HepG2 (cell line): ENCODE results near the gene PLXDC2. TPM values are rescaled to one million over a fixed set of nuclear protein-coding genes. Genes with fewer than 3 reads are reported as not detected.

ENCODE experiments used
- ATAC-seq: fragments of 200-7000 bp; cut with Tn5 transposase; 3 replicates; pipeline ENCODE4 v1.9.1; 2020; ENCODE audit warnings: mild to moderate bottlenecking, moderate library complexity
- BruUV-seq: library from RNA; stranded (reverse); fragments of 400-500 nt; replicated peaks from 2 replicates; lab custom pipeline; 2021; lab: Mats Ljungman, UMichigan
- CTCF ChIA-PET: fragments of 300-600 bp; formaldehyde crosslinking; extraction: SDS; loops from one replicate; lab custom pipeline; 2021; ENCODE audit warnings: low total read pairs, inconsistent platforms, low intra/inter-chr PET ratio; lab: Yijun Ruan, JAX
- POLR2A ChIA-PET: fragments of 350-600 bp; sonication (Branson Sonifier 250); formaldehyde crosslinking; loops from one replicate; lab custom pipeline; 2020; ENCODE audit warnings: antibody characterized with exemption, inconsistent platforms; lab: Yijun Ruan, JAX
- DNase-seq: peaks from one replicate; pipeline ENCODE4 v3.0.0-alpha.2; 2015; ENCODE audit warnings: low spot score
- FAIRE-seq: peaks from 3 replicates; lab custom pipeline; 2011; peaks lifted over from hg19 to GRCh38; lab: Jason Lieb, UNC
- H2AFZ ChIP-seq: one replicate; pipeline ENCODE4 v1.6.1; 2011; ENCODE audit warnings: low read length, inconsistent platforms
- H3K27ac ChIP-seq: fragments of 300-600 bp; 3 replicates; pipeline ENCODE4 v1.8.0; 2011; ENCODE audit warnings: mixed run types, mild to moderate bottlenecking, mixed read lengths, low read length, inconsistent platforms; ENCODE audit not compliant: insufficient read depth; ENCODE audit errors: extremely low read length
- H3K27me3 ChIP-seq, 2 experiments: fragments of 200-600 bp in 1 of 2; 2 replicates in 1 of 2; 3 replicates in 1 of 2; pipeline versions ENCODE4 v1.6.0 to v1.8.0; 2011; ENCODE audit warnings: low read length in 2 of 2, mild to moderate bottlenecking in 2 of 2, moderate library complexity in 2 of 2, inconsistent platforms in 1 of 2; ENCODE audit not compliant: insufficient read depth in 2 of 2, control insufficient read depth in 1 of 2
- H3K36me3 ChIP-seq, 2 experiments: fragments of 200-600 bp in 1 of 2; replicated peaks in 1 of 2; 2 replicates in 1 of 2; 3 replicates in 1 of 2; pipeline versions ENCODE4 v1.5.1 to v1.8.0; 2011; ENCODE audit warnings: low read length in 2 of 2, inconsistent platforms in 1 of 2; ENCODE audit not compliant: insufficient read depth in 2 of 2, control insufficient read depth in 1 of 2
- H3K4me1 ChIP-seq: 2 replicates; pipeline ENCODE4 v1.5.1; 2012; ENCODE audit warnings: low read length, inconsistent platforms; ENCODE audit not compliant: insufficient read depth
- H3K4me2 ChIP-seq: 2 replicates; pipeline ENCODE4 v1.6.0; 2011; ENCODE audit warnings: low read depth, low read length, inconsistent platforms
- H3K4me3 ChIP-seq, 3 experiments: fragments of 200-600 bp in 1 of 3; sonication (generic), shearing (Covaris generic) in 1 of 3; replicated peaks in 1 of 3; 2 replicates each; pipeline ENCODE4 v1.5.1; 2011 to 2016; ENCODE audit warnings: low read length in 3 of 3, inconsistent platforms in 2 of 3, low read depth in 2 of 3, mild to moderate bottlenecking in 2 of 3, control low read depth in 1 of 3, mixed read lengths in 1 of 3; ENCODE audit not compliant: insufficient read depth in 1 of 3
- H3K79me2 ChIP-seq: one replicate; pipeline ENCODE4 v1.6.1; 2011; ENCODE audit warnings: low read length, inconsistent platforms; ENCODE audit not compliant: insufficient read depth
- H3K9ac ChIP-seq: 2 replicates; pipeline ENCODE4 v1.6.0; 2011; ENCODE audit warnings: mild to moderate bottlenecking, low read depth, low read length, inconsistent platforms; ENCODE audit not compliant: insufficient read depth
- H3K9me3 ChIP-seq: 2 replicates; pipeline ENCODE4 v1.5.1; 2012; ENCODE audit warnings: mild to moderate bottlenecking, low read length
- H4K20me1 ChIP-seq: 2 replicates; pipeline ENCODE4 v1.6.0; 2011; ENCODE audit warnings: inconsistent platforms, mild to moderate bottlenecking, low read length, moderate library complexity; ENCODE audit not compliant: insufficient read depth
- CEBPB ChIP-seq: IDR thresholded peaks from 2 replicates; pipeline ENCODE4 v1.6.1; 2011; ENCODE audit warnings: low read depth, low read length, improper control_type of control experiment, borderline replicate concordance
- DPF2 ChIP-seq: sonication (generic); formaldehyde crosslinking; IDR thresholded peaks from 2 replicates; pipeline ENCODE4 v1.4.0; 2020; ENCODE audit warnings: mild to moderate bottlenecking, low read depth, missing genetic modification reagents, borderline replicate concordance
- PITX1 ChIP-seq: sonication (generic); formaldehyde crosslinking; IDR thresholded peaks from 2 replicates; pipeline ENCODE4 v1.5.1; 2020; ENCODE audit warnings: mild to moderate bottlenecking, missing genetic modification reagents
- REXO4 ChIP-seq: sonication (generic); formaldehyde crosslinking; IDR thresholded peaks from 2 replicates; pipeline ENCODE4 v1.8.0; 2022; ENCODE audit warnings: missing genetic modification reagents, mild to moderate bottlenecking, borderline replicate concordance
- SALL2 ChIP-seq: sonication (generic); formaldehyde crosslinking; IDR thresholded peaks from 2 replicates; pipeline ENCODE4 v1.8.1; 2023; ENCODE audit warnings: mild to moderate bottlenecking, missing genetic modification reagents, inconsistent platforms
- SKI ChIP-seq: fragments of 450-650 bp; IDR thresholded peaks from one replicate; pipeline ENCODE4 v1.6.1; 2018; ENCODE audit warnings: mild to moderate bottlenecking; ENCODE audit not compliant: partially characterized antibody
- SMARCC2 ChIP-seq: fragments of 450-650 bp; IDR thresholded peaks from 2 replicates; pipeline ENCODE4 v1.6.1; 2017; ENCODE audit warnings: antibody characterized with exemption, mild to moderate bottlenecking
- TBX2 ChIP-seq: sonication (generic); formaldehyde crosslinking; IDR thresholded peaks from 2 replicates; pipeline ENCODE4 v1.5.0; 2020; ENCODE audit warnings: missing genetic modification reagents, mild to moderate bottlenecking, borderline replicate concordance
- TBX3 ChIP-seq: fragments of 450-650 bp; IDR thresholded peaks from 2 replicates; pipeline ENCODE4 v1.6.1; 2017; ENCODE audit warnings: antibody characterized with exemption, mild to moderate bottlenecking, inconsistent platforms, borderline replicate concordance
- ZBTB3 ChIP-seq: sonication (generic); formaldehyde crosslinking; IDR thresholded peaks from 2 replicates; pipeline ENCODE4 v1.4.0; 2020; ENCODE audit warnings: low read depth, mild to moderate bottlenecking, moderate library complexity, missing genetic modification reagents, borderline replicate concordance
- ZFP82 ChIP-seq: sonication (generic); formaldehyde crosslinking; IDR thresholded peaks from 2 replicates; pipeline ENCODE4 v1.5.1; 2020; ENCODE audit warnings: mild to moderate bottlenecking, missing genetic modification reagents, borderline replicate concordance
- ZFY ChIP-seq: sonication (generic); formaldehyde crosslinking; IDR thresholded peaks from 2 replicates; pipeline ENCODE4 v1.4.0; 2020; ENCODE audit warnings: missing genetic modification reagents
- ZFYVE20 ChIP-seq: sonication (generic); formaldehyde crosslinking; IDR thresholded peaks from 2 replicates; pipeline ENCODE4 v1.8.0; 2023; ENCODE audit warnings: low read depth, mild to moderate bottlenecking, moderate library complexity, missing genetic modification reagents, borderline replicate concordance
- ZNF17 ChIP-seq: sonication (generic); formaldehyde crosslinking; IDR thresholded peaks from 2 replicates; pipeline ENCODE4 v1.5.0; 2020; ENCODE audit warnings: mild to moderate bottlenecking, missing genetic modification reagents
- ZNF549 ChIP-seq: sonication (generic); formaldehyde crosslinking; IDR thresholded peaks from 2 replicates; pipeline ENCODE4 v1.5.0; 2020; ENCODE audit warnings: missing genetic modification reagents
- ZSCAN30 ChIP-seq: sonication (generic); formaldehyde crosslinking; IDR thresholded peaks from 2 replicates; pipeline ENCODE4 v1.5.0; 2020; ENCODE audit warnings: mild to moderate bottlenecking, missing genetic modification reagents
- WGBS: methylation state at CpG from one replicate; pipeline ENCODE4 v1.1.6; 2017; ENCODE audit warnings: low lambda C conversion rate; 5-methylcytosine and 5-hydroxymethylcytosine counted together
- in situ Hi-C: cut with HindIII; loops from 2 replicates; pipeline ENCODE4 v1.10.0; 2017; ENCODE audit warnings: low pct_unique_long_range_greater_than_20kb; ENCODE audit not compliant: extremely low pct_ligation_motif_present
- intact Hi-C: fragments of 100-400 bp; cut with micrococcal nuclease; formaldehyde crosslinking; loops from one replicate; pipeline ENCODE4 v1.10.0; 2022; ENCODE audit not compliant: unreplicated experiment
- polyA plus RNA-seq, 8 experiments: library from polyadenylated mRNA; depleted of rRNA in 3 of 8; stranded (reverse) in 7 of 8; unstranded in 1 of 8; fragments of >200 nt; fragmentation: Illumina TruSeq in 4 of 8; extraction: Trizol in 4 of 8; gene quantifications; 2 replicates each; pipeline versions ENCODE4 v1.2.1 to v1.2.3, GENCODE V29; 2011 to 2016; ENCODE audit warnings: low read depth in 4 of 8, missing spikeins in 1 of 8, mixed read lengths in 1 of 8; ENCODE audit not compliant: insufficient read depth in 1 of 8
- total RNA-seq, 5 experiments: library from RNA; depleted of rRNA; stranded (reverse); fragments of >200 nt; fragmentation: Illumina TruSeq; extraction: Trizol; gene quantifications; 2 replicates each; pipeline ENCODE4 v1.2.3, GENCODE V29; 2016; ENCODE audit warnings: low read depth in 1 of 5

PLXDC2 gene
- total and polyA plus RNA-seq, 2 of the 13 experiments (the other 11 are each of a cell fraction or from before 2014, with no cell fraction given) = 2.1 to 2.4 TPM

- Histone ChIP-seq H3K4me2 (no peak overlapping the region), H4K20me1 (no peaks in the 10 kb centered on the region), H3K9ac (no peak overlapping the region), H3K79me2 (no peaks in the 10 kb centered on the region), H3K27me3 (no peaks in the 10 kb centered on the region), H2AFZ (no peak overlapping the region), H3K27ac (no peak overlapping the region), H3K4me3 (no peak overlapping the region), H3K36me3 (no peaks in the 10 kb centered on the region), H3K4me1 (peaks cover 27% of the 10 kb centered on the region), H3K9me3 (0 out of 2 replicates have a peak, but pooled peaks cover 1% of the 10 kb centered on the region)
- CTCF ChIA-PET = no interaction called here
- in situ Hi-C loops = no loop called here
- intact Hi-C loops = no loop called here
- ATAC-seq (no peak), DNase-seq (no peak), FAIRE-seq (no peak)
- BruUV-seq = no TSS peak
- TF ChIP-seq ZFYVE20 (CRISPR knock-in tag) (no peak), SMARCC2 (no peak), ZNF17 (CRISPR knock-in tag) (no peak), CEBPB (no peak), ZFP82 (CRISPR knock-in tag) (no peak)
- 20% methylated on average over 3 of the region's 3 CpGs for WGBS
- POLR2A ChIA-PET = no interaction called here
Measured at GRCh38 chr10:20274571-20274970, 458.3 kb downstream of the PLXDC2 start.

- FAIRE-seq (peak; percentile 84), DNase-seq (peak; percentile 65), ATAC-seq (peak; percentile 98)
- ChIA-PET POLR2A (no interaction called here), CTCF (no interaction called here)
- no peak overlapping the region for H3K4me3 ChIP-seq
- no peaks in the 10 kb centered on the region for H3K79me2 ChIP-seq
- intact Hi-C loops = no loop called here
- H4K20me1 ChIP-seq = no peaks in the 10 kb centered on the region
- H3K9me3 ChIP-seq = no peaks in the 10 kb centered on the region
- in situ Hi-C loops = no loop called here
- peak overlapping the region; percentile 28; the same call in 1 of the 2 replicates for H3K4me2 ChIP-seq
- H3K27me3 ChIP-seq = no peaks in the 10 kb centered on the region
- WGBS = 20% methylated on average over 6 of the region's 6 CpGs
- H2AFZ ChIP-seq = no peak overlapping the region
- no TSS peak for BruUV-seq
- H3K4me1 ChIP-seq = peaks cover 27% of the 10 kb centered on the region
- no peaks in the 10 kb centered on the region for H3K36me3 ChIP-seq
- peak overlapping the region; percentile 29 for H3K27ac ChIP-seq
- H3K9ac ChIP-seq = no peak overlapping the region
- TF ChIP-seq ZBTB3 (no peak), PITX1 (no peak), TBX2 (CRISPR knock-in tag) (peak; percentile 55; the same call in 1 of the 2 replicates), SALL2 (CRISPR knock-in tag) (no peak), REXO4 (CRISPR knock-in tag) (no peak), SKI (no peak), ZFY (CRISPR knock-in tag) (no peak), ZNF549 (CRISPR knock-in tag) (no peak), DPF2 (no peak), TBX3 (0 out of 2 replicates have a peak, but pooled peaks have one; percentile 33), ZSCAN30 (CRISPR knock-in tag) (no peak)
Measured at GRCh38 chr10:20276127-20276979, 460.1 kb downstream of the PLXDC2 start.
